SK-N-SH (cell line): ENCODE measurements around the gene EIF1.

ENCODE experiments used
- CHD2 ChIP-seq: fragments of 150-350 bp; IDR thresholded peaks from 2 replicates; pipeline ENCODE4 v1.6.1; 2018; ENCODE audit warnings: low read length; ENCODE audit not compliant: partially characterized antibody
- CTCF ChIP-seq: fragments of 200-600 bp; sonication (generic); IDR thresholded peaks from 2 replicates; pipeline ENCODE4 v1.6.1; 2017; ENCODE audit warnings: antibody characterized with exemption, mild to moderate bottlenecking, moderate library complexity
- EP300 ChIP-seq, 2 experiments: IDR thresholded peaks; 2 replicates each; pipeline versions ENCODE4 v1.4.0 to v1.6.1; 2012; ENCODE audit warnings: borderline replicate concordance in 1 of 2, low read depth in 1 of 2, low read length in 1 of 2
- FOSL2 ChIP-seq: IDR thresholded peaks from 2 replicates; pipeline ENCODE4 v1.4.0; 2012; ENCODE audit warnings: low read depth, mild to moderate bottlenecking, moderate library complexity, borderline replicate concordance
- GATA2 ChIP-seq: sonication (generic); formaldehyde crosslinking; IDR thresholded peaks from 2 replicates; pipeline ENCODE4 v1.5.0; 2020; ENCODE audit warnings: mild to moderate bottlenecking, missing genetic modification reagents
- POLR2AphosphoS5 ChIP-seq: IDR thresholded peaks from 2 replicates; pipeline ENCODE4 v1.6.1; 2012; ENCODE audit warnings: low read depth, low read length
- RAD21 ChIP-seq: IDR thresholded peaks from 2 replicates; pipeline ENCODE4 v1.6.1; 2012; ENCODE audit warnings: mild to moderate bottlenecking, low read length
- RFX5 ChIP-seq: IDR thresholded peaks from 2 replicates; pipeline ENCODE4 v1.6.1; 2012; ENCODE audit warnings: mild to moderate bottlenecking, improper control_type of control experiment, low read length
- SIN3A ChIP-seq: IDR thresholded peaks from 2 replicates; pipeline ENCODE4 v1.6.1; 2012; ENCODE audit warnings: low read depth, mild to moderate bottlenecking, low read length, moderate library complexity, borderline replicate concordance
- TAF1 ChIP-seq: IDR thresholded peaks from 2 replicates; pipeline ENCODE4 v1.6.1; 2012; ENCODE audit warnings: low read depth, mild to moderate bottlenecking, low read length, moderate library complexity, borderline replicate concordance
- TEAD4 ChIP-seq: IDR thresholded peaks from 2 replicates; pipeline ENCODE4 v1.4.0; 2012; ENCODE audit warnings: mild to moderate bottlenecking, borderline replicate concordance; ENCODE audit not compliant: insufficient read depth
- TF ChIP-seq, protein P1 (sequence below): IDR thresholded peaks from 2 replicates; pipeline ENCODE4 v1.4.0; 2012; ENCODE audit warnings: low read depth, borderline replicate concordance
- TF ChIP-seq, protein P2 (sequence below): IDR thresholded peaks from 2 replicates; pipeline ENCODE4 v1.6.1; 2012; ENCODE audit warnings: mild to moderate bottlenecking, low read depth, low read length, moderate library complexity

GRCh38 chr17:41733348-41734138, 44.9 kb downstream of the EIF1 start:
- TF ChIP-seq TAF1 (no peak), RAD21 (no peak), CTCF (no peak), EP300 (IDR thresholded peaks at IDR 0.05; ENCODE audit: borderline replicate concordance in 1 of 2, low read depth in 1 of 2, low read length in 1 of 2) (no peak), RFX5 (no peak), FOSL2 (no peak), GATA2 (CRISPR knock-in tag) (no peak), CHD2 (no peak), SIN3A (no peak), TEAD4 (no peak), POLR2AphosphoS5 (no peak)
- TF ChIP-seq, protein P1, sequence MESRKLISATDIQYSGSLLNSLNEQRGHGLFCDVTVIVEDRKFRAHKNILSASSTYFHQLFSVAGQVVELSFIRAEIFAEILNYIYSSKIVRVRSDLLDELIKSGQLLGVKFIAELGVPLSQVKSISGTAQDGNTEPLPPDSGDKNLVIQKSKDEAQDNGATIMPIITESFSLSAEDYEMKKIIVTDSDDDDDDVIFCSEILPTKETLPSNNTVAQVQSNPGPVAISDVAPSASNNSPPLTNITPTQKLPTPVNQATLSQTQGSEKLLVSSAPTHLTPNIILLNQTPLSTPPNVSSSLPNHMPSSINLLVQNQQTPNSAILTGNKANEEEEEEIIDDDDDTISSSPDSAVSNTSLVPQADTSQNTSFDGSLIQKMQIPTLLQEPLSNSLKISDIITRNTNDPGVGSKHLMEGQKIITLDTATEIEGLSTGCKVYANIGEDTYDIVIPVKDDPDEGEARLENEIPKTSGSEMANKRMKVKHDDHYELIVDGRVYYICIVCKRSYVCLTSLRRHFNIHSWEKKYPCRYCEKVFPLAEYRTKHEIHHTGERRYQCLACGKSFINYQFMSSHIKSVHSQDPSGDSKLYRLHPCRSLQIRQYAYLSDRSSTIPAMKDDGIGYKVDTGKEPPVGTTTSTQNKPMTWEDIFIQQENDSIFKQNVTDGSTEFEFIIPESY, result no peak
- TF ChIP-seq, protein P2, sequence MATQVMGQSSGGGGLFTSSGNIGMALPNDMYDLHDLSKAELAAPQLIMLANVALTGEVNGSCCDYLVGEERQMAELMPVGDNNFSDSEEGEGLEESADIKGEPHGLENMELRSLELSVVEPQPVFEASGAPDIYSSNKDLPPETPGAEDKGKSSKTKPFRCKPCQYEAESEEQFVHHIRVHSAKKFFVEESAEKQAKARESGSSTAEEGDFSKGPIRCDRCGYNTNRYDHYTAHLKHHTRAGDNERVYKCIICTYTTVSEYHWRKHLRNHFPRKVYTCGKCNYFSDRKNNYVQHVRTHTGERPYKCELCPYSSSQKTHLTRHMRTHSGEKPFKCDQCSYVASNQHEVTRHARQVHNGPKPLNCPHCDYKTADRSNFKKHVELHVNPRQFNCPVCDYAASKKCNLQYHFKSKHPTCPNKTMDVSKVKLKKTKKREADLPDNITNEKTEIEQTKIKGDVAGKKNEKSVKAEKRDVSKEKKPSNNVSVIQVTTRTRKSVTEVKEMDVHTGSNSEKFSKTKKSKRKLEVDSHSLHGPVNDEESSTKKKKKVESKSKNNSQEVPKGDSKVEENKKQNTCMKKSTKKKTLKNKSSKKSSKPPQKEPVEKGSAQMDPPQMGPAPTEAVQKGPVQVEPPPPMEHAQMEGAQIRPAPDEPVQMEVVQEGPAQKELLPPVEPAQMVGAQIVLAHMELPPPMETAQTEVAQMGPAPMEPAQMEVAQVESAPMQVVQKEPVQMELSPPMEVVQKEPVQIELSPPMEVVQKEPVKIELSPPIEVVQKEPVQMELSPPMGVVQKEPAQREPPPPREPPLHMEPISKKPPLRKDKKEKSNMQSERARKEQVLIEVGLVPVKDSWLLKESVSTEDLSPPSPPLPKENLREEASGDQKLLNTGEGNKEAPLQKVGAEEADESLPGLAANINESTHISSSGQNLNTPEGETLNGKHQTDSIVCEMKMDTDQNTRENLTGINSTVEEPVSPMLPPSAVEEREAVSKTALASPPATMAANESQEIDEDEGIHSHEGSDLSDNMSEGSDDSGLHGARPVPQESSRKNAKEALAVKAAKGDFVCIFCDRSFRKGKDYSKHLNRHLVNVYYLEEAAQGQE, result no peak
